Neuronal stem cell (in vitro differentiated cells): ENCODE results near the gene CWC27.
A peak's percentile ranks its signal among the peaks of the same experiment; 100 is the strongest.

Experiments
- DNase-seq: peaks from one replicate; pipeline ENCODE4 v3.0.0-alpha.2; 2013; ENCODE audit warnings: low spot score
- H2AFZ ChIP-seq: one replicate; pipeline ENCODE4 v1.6.1; 2013; ENCODE audit warnings: mild to moderate bottlenecking, low read length, inconsistent platforms
- H2AK5ac ChIP-seq: 2 replicates; pipeline ENCODE4 v1.6.1; 2013; ENCODE audit warnings: low read depth, mild to moderate bottlenecking, inconsistent platforms, low read length, moderate library complexity, mixed read lengths
- H2BK120ac ChIP-seq: 2 replicates; pipeline ENCODE4 v1.6.1; 2013; ENCODE audit warnings: low read depth, mild to moderate bottlenecking, inconsistent platforms, low read length, moderate library complexity, mixed read lengths
- H2BK12ac ChIP-seq: one replicate; pipeline ENCODE4 v1.6.1; 2013; ENCODE audit warnings: low read length, inconsistent platforms
- H2BK15ac ChIP-seq: 2 replicates; pipeline ENCODE4 v1.6.1; 2013; ENCODE audit warnings: mild to moderate bottlenecking, low read length, inconsistent platforms, mixed read lengths
- H2BK5ac ChIP-seq: one replicate; pipeline ENCODE4 v1.6.1; 2013; ENCODE audit warnings: inconsistent platforms, mild to moderate bottlenecking, low read length, moderate library complexity
- H3K14ac ChIP-seq: one replicate; pipeline ENCODE4 v1.6.1; 2013; ENCODE audit warnings: low read length, inconsistent platforms
- H3K18ac ChIP-seq: 2 replicates; pipeline ENCODE4 v1.6.1; 2013; ENCODE audit warnings: low read length, inconsistent platforms
- H3K23ac ChIP-seq: 2 replicates; pipeline ENCODE4 v1.6.1; 2013; ENCODE audit warnings: low read depth, mild to moderate bottlenecking, mixed read lengths, low read length, inconsistent platforms; ENCODE audit not compliant: poor library complexity
- H3K27ac ChIP-seq: replicated peaks from 3 replicates; pipeline ENCODE4 v1.5.1; 2013; ENCODE audit warnings: low read length, inconsistent platforms
- H3K27me3 ChIP-seq, 3 experiments: 2 replicates each; pipeline ENCODE4 v1.6.1; 2013; ENCODE audit warnings: low read length in 3 of 3, mild to moderate bottlenecking in 2 of 3, inconsistent platforms in 1 of 3, low read depth in 1 of 3, mixed read lengths in 1 of 3, moderate library complexity in 1 of 3; ENCODE audit not compliant: control insufficient read depth in 3 of 3, insufficient read depth in 3 of 3
- H3K36me3 ChIP-seq, 2 donors: replicated peaks in 1 of 2; 2 replicates each; pipeline ENCODE4 v1.6.1; 2013; ENCODE audit warnings: low read length in 2 of 2; ENCODE audit not compliant: control insufficient read depth in 2 of 2, insufficient read depth in 2 of 2
- H3K4ac ChIP-seq: 2 replicates; pipeline ENCODE4 v1.6.1; 2013; ENCODE audit warnings: inconsistent platforms, mild to moderate bottlenecking, low read length, moderate library complexity
- H3K4me1 ChIP-seq, 2 donors: 1 replicate in 1 of 2; 2 replicates in 1 of 2; pipeline ENCODE4 v1.6.1; 2013; ENCODE audit warnings: low read length in 2 of 2, low read depth in 1 of 2; ENCODE audit not compliant: control insufficient read depth in 2 of 2, insufficient read depth in 1 of 2
- H3K4me2 ChIP-seq: one replicate; pipeline ENCODE4 v1.6.1; 2013; ENCODE audit warnings: mild to moderate bottlenecking, low read length, inconsistent platforms; ENCODE audit not compliant: insufficient read depth, poor library complexity, severe bottlenecking
- H3K4me3 ChIP-seq, 2 donors: 2 replicates each; pipeline ENCODE4 v1.5.1; 2013; ENCODE audit warnings: low read length in 2 of 2, mild to moderate bottlenecking in 2 of 2, inconsistent platforms in 1 of 2, moderate library complexity in 1 of 2
- H3K79me1 ChIP-seq: one replicate; pipeline ENCODE4 v1.6.1; 2013; ENCODE audit warnings: low read depth, mild to moderate bottlenecking, inconsistent platforms, low read length, moderate library complexity
- H3K9ac ChIP-seq: one replicate; pipeline ENCODE4 v1.6.1; 2013; ENCODE audit warnings: mild to moderate bottlenecking, low read depth, low read length, inconsistent platforms; ENCODE audit not compliant: poor library complexity
- H3K9me3 ChIP-seq, 2 donors: replicated peaks in 1 of 2; 2 replicates each; pipeline versions ENCODE3 to v1.6.1; 2013; ENCODE audit warnings: low read length in 2 of 2, mild to moderate bottlenecking in 2 of 2, inconsistent platforms in 1 of 2, low read depth in 1 of 2, mixed read lengths in 1 of 2, moderate library complexity in 1 of 2; ENCODE audit not compliant: control insufficient read depth in 2 of 2, insufficient read depth in 1 of 2
- H4K8ac ChIP-seq: one replicate; pipeline ENCODE4 v1.6.1; 2013; ENCODE audit warnings: low read depth, mild to moderate bottlenecking, inconsistent platforms, low read length, moderate library complexity
- H4K91ac ChIP-seq: one replicate; pipeline ENCODE4 v1.6.1; 2013; ENCODE audit warnings: low read length, low read depth, mild to moderate bottlenecking, inconsistent platforms; ENCODE audit not compliant: poor library complexity
- WGBS, 2 donors: extraction: QIAGEN DNeasy Blood & Tissue Kit; methylation state at CpG; one replicate each; pipeline ENCODE4 v1.1.7; 2013; ENCODE audit warnings: missing lambda C conversion rate in 2 of 2, mixed read lengths in 1 of 2; ENCODE audit not compliant: insufficient read length in 2 of 2, insufficient replicate concordance in 1 of 2; ENCODE audit errors: extremely low coverage in 2 of 2; 5-methylcytosine and 5-hydroxymethylcytosine counted together

Gene CWC27

GRCh38 chr5:64800926-64801325, 32.2 kb downstream of the CWC27 start:
- Histone ChIP-seq H3K4me2 (no peak overlapping the region), H3K14ac (no peak overlapping the region), H3K9me3 (no peaks in the 10 kb centered on the region), H2BK120ac (no peak overlapping the region), H3K4me1 (no peaks in the 10 kb centered on the region), H4K8ac (no peak overlapping the region), H3K27ac (no peak overlapping the region), H3K27me3 (no peaks in the 10 kb centered on the region), H3K4me3 (no peak overlapping the region), H3K23ac (no peak overlapping the region), H2BK5ac (no peak overlapping the region), H3K36me3 (peaks cover 4 to 55% of the 10 kb centered on the region in 2 donors), H2AK5ac (no peak overlapping the region), H3K9ac (no peak overlapping the region), H2AFZ (no peak overlapping the region), H3K79me1 (no peaks in the 10 kb centered on the region), H3K18ac (no peak overlapping the region), H3K4ac (no peak overlapping the region), H4K91ac (no peak overlapping the region), H2BK12ac (no peak overlapping the region), H2BK15ac (no peak overlapping the region)
- no CpG with 5 or more reads among the region's 2 CpGs for WGBS, 2 donors
- DNase-seq = no peak

- no peak overlapping the region for H3K9ac ChIP-seq
- H3K4me3 ChIP-seq = no peak overlapping the region
- H2BK120ac ChIP-seq = no peak overlapping the region
- H2BK5ac ChIP-seq = no peak overlapping the region
- no peak overlapping the region for H2AK5ac ChIP-seq
- H3K14ac ChIP-seq = no peak overlapping the region
- no peak overlapping the region for H2AFZ ChIP-seq
- no peak overlapping the region for H3K18ac ChIP-seq
- H3K4me2 ChIP-seq = no peak overlapping the region
- no peaks in the 10 kb centered on the region for H3K27me3 ChIP-seq
- H3K36me3 ChIP-seq = peaks cover 7 to 55% of the 10 kb centered on the region in 2 donors
- H3K4me1 ChIP-seq = no peaks in the 10 kb centered on the region
- no peak overlapping the region for H4K91ac ChIP-seq
- no peaks in the 10 kb centered on the region for H3K79me1 ChIP-seq
- H3K9me3 ChIP-seq = no peaks in the 10 kb centered on the region
- DNase-seq = no peak
- H2BK15ac ChIP-seq = no peak overlapping the region
- WGBS, 2 donors = no CpG with 5 or more reads among the region's 2 CpGs
- no peak overlapping the region for H4K8ac ChIP-seq
- no peak overlapping the region for H3K23ac ChIP-seq
- H3K4ac ChIP-seq = no peak overlapping the region
- H2BK12ac ChIP-seq = no peak overlapping the region
- no peak overlapping the region for H3K27ac ChIP-seq
These were observed 37.8 kb downstream of the CWC27 start for GRCh38 chr5:64806537-64806936.

GRCh38 chr5:64807520-64807919, 38.8 kb downstream of the CWC27 start:
- Histone ChIP-seq H3K4me2 (no peak overlapping the region), H3K9ac (no peak overlapping the region), H3K23ac (no peak overlapping the region), H2BK120ac (no peak overlapping the region), H2AK5ac (no peak overlapping the region), H3K36me3 (peaks cover 5 to 48% of the 10 kb centered on the region in 2 donors), H3K4me1 (no peaks in the 10 kb centered on the region), H2BK15ac (no peak overlapping the region), H3K4me3 (no peak overlapping the region), H2AFZ (no peak overlapping the region), H3K27me3 (no peaks in the 10 kb centered on the region), H3K9me3 (no peaks in the 10 kb centered on the region), H3K18ac (no peak overlapping the region), H4K91ac (no peak overlapping the region), H3K14ac (no peak overlapping the region), H2BK5ac (no peak overlapping the region), H3K4ac (no peak overlapping the region), H2BK12ac (no peak overlapping the region), H3K27ac (peak overlapping the region; percentile 5), H4K8ac (no peak overlapping the region), H3K79me1 (no peaks in the 10 kb centered on the region)
- DNase-seq = no peak
- 100% methylated on average over 2 to 3 of the region's 5 CpGs for WGBS, 2 donors

GRCh38 chr5:64811050-64811640, 42.4 kb downstream of the CWC27 start:
- Histone ChIP-seq H4K91ac (no peak overlapping the region), H3K9me3 (no peaks in the 10 kb centered on the region), H3K4me1 (no peaks in the 10 kb centered on the region), H4K8ac (no peak overlapping the region), H3K27me3 (no peaks in the 10 kb centered on the region), H3K23ac (no peak overlapping the region), H3K18ac (no peak overlapping the region), H2BK120ac (no peak overlapping the region), H2AK5ac (no peak overlapping the region), H3K14ac (no peak overlapping the region), H3K27ac (no peak overlapping the region), H2BK12ac (no peak overlapping the region), H3K4me3 (no peak overlapping the region), H3K4me2 (no peak overlapping the region), H3K36me3 (peaks cover 4 to 27% of the 10 kb centered on the region in 2 donors), H2BK5ac (no peak overlapping the region), H3K79me1 (no peaks in the 10 kb centered on the region), H2AFZ (no peak overlapping the region), H3K4ac (no peak overlapping the region), H3K9ac (no peak overlapping the region), H2BK15ac (no peak overlapping the region)
- WGBS, 2 donors = no CpG with 5 or more reads among the region's 1 CpG
- DNase-seq = peak; percentile 27
